ENCODE data around the gene TRIM41. TPM values are rescaled to one million over a fixed set of nuclear protein-coding genes. Genes with fewer than 3 reads are reported as not detected.

TRIM41 gene
- polyA plus RNA-seq, 3 donors: 31.3 to 38.6 (median 35.9) TPM

DNA sequence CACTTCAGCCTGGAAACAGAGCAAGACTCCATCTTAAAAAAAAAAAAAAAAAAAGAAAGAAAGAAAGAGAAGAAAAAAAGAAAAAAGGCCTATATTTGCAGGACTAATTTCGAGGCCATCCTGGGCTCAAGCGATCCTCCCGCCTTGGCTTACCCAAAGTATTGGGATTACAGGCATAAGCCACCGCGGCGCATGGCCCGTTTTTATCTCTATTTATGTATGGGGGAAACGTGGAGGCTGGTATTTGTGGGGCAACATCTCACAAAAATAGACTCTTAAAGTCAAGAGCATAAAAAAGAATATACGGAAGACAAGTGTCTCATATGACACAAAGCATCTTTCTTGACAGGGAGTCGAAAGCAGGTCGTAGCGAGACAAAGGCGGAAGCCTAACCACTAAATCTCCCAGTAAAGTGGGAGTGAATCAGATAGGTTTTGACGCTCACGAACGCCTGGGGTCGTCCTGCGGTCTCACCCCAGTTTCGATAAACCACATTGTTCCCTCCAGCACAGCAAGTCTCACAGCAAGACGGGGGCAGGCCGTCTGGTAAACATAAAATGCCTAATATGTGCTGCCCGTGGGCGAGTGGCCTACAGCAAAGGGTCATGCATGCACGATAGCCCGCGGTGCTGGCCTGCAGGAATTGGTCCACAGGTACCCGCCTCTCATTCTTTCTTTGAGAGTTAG is 1.8 kb upstream of the TRIM41 start:
- DNase-seq (ENCODE audit: extremely low read depth in 1 of 11, low read depth in 9 of 11, low spot score in 4 of 11): no peak

GRCh38 chr5:181221792-181222629 is 1.1 kb upstream of the TRIM41 start:
- peak; percentile 77 to 95 (median 89) for DNase-seq (ENCODE audit: extremely low read depth in 1 of 11, low read depth in 9 of 11, low spot score in 4 of 11)

GRCh38 chr5:181222630-181223057 is 437 bp upstream of the TRIM41 start:
- DNase-seq (ENCODE audit: extremely low read depth in 1 of 11, low read depth in 9 of 11, low spot score in 4 of 11): no peak

DNA sequence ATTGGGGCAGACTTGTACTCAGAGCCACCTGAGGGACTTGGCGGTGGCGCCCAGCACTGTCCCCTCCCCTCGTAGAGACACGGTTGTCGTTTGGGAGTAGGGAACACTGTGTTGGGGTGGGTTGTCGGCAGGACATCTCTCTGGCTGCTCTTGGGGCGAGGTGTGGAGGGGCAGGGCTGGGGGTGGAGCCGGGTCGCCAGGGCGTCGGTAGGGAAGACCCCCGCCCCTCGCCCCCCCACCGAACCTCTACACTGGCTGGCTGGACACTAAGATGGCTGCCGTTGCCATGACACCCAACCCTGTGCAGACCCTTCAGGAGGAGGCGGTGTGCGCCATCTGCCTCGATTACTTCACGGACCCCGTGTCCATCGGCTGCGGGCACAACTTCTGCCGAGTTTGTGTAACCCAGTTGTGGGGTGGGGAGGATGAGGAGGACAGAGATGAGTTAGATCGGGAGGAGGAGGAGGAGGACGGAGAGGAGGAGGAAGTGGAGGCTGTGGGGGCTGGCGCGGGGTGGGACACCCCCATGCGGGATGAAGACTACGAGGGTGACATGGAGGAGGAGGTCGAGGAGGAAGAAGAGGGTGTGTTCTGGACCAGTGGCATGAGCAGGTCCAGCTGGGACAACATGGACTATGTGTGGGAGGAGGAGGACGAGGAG is 778 bp downstream of the TRIM41 start:
- peak in 3 of 11 donors; percentile 61 to 72 (median 65) for DNase-seq (ENCODE audit: extremely low read depth in 1 of 11, low read depth in 9 of 11, low spot score in 4 of 11)

- no peak for DNase-seq (ENCODE audit: extremely low read depth in 1 of 11, low read depth in 9 of 11, low spot score in 4 of 11)
Measured at GRCh38 chr5:181224390-181225229, 1.5 kb downstream of the TRIM41 start.

GRCh38 chr5:181229996-181230395 is 6.9 kb downstream of the TRIM41 start:
- DNase-seq (ENCODE audit: extremely low read depth in 1 of 11, low read depth in 9 of 11, low spot score in 4 of 11): no peak

- DNase-seq (ENCODE audit: extremely low read depth in 1 of 11, low read depth in 9 of 11, low spot score in 4 of 11): no peak
Measured at GRCh38 chr5:181230551-181230950, 7.5 kb downstream of the TRIM41 start.

DNA sequence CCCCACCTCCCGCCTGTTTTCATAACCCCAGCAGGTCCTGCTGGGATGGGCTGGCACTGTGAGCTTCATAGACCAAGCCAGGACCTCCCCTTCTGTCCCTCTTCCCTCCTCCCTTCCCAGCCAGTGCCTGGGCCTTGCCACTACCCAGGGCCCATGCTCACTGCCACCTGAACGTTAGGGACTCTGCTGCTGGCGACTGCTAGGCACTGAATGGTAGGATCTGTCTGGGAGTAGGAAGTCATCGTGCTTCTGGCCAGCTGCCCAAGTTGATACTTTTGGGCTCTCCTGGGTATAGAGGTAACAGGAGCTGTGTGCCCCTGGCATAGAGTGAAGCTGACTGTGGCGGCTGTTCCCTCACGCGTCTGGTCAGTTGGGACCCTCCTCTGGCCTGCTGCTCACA is 8.4 kb downstream of the TRIM41 start:
- DNase-seq (ENCODE audit: extremely low read depth in 1 of 11, low read depth in 9 of 11, low spot score in 4 of 11): no peak

- no peak for DNase-seq (ENCODE audit: extremely low read depth in 1 of 11, low read depth in 9 of 11, low spot score in 4 of 11)
Measured at GRCh38 chr5:181232593-181232992, 9.5 kb downstream of the TRIM41 start.

DNA sequence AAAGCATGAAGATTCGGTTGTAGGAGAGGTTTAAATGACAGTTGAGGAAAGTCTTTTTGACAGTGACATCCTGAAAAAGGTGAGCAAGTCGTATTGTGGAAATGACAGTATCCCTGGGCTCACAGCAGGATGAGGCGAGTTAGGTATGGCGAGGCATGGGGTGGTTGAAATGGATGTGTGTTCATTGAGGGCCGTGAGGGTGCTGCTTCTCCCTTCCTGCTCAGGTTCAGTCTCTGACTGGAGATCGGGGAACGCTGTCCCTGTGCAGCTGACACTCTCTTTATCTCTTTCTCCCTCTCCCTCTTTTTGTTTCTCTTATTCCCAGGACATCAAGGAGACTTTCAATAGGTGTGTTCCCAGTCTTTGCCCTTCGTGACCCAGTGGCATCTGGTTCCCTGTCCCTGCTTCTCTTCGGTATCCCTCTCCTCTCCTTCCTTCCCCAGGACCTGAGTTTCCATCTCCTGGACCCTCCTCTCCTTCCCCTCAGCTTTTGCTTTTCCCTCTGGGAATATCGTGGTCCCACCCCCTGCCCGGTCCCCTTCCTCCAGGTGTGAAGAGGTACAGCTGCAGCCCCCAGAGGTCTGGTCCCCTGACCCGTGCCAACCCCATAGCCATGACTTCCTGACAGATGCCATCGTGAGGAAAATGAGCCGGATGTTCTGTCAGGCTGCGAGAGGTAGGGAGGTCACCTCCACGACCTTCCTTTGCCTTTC is 10.2 kb downstream of the TRIM41 start:
- no peak for DNase-seq (ENCODE audit: extremely low read depth in 1 of 11, low read depth in 9 of 11, low spot score in 4 of 11)

- no peak for DNase-seq (ENCODE audit: extremely low read depth in 1 of 11, low read depth in 9 of 11, low spot score in 4 of 11)
Measured at GRCh38 chr5:181233801-181234454, 10.8 kb downstream of the TRIM41 start.

DNA sequence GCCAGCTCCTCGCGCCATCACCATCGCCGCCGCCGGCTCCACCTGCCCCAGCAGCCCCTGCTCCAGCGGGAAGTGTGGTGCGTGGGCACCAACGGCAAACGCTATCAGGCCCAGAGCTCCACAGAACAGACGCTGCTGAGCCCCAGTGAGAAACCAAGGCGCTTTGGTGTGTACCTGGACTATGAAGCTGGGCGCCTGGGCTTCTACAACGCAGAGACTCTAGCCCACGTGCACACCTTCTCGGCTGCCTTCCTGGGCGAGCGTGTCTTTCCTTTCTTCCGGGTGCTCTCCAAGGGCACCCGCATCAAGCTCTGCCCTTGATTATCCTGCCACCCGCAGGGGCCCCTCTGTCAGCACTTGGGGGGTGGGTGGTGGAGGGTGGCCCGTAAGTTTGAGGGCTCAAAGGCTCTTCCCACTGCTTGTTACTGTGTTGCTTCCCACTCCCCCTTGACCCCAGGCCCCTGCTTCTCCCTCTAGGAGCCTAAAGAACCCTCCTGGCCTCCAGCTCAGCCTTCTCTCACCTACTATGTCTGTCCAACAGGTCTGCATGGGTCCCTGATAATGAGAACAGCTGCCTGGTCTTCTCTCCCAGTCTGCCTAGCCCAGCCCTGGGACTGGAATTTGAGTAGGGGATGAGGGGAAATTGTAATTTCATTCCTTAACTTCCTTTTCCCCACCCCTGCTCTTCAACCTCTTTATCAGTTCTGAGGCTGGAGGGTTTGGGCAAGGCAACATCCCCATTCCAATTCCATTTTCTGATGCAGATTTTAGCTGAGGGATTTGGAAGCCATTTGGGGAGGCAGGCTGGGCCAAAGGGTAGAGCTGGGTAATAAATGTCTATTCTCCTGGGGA is 11.6 kb downstream of the TRIM41 start:
- DNase-seq (ENCODE audit: extremely low read depth in 1 of 11, low read depth in 9 of 11, low spot score in 4 of 11): no peak

GRCh38 chr5:181235323-181235688 is 12.2 kb downstream of the TRIM41 start:
- DNase-seq (ENCODE audit: extremely low read depth in 1 of 11, low read depth in 9 of 11, low spot score in 4 of 11): no peak

DNA sequence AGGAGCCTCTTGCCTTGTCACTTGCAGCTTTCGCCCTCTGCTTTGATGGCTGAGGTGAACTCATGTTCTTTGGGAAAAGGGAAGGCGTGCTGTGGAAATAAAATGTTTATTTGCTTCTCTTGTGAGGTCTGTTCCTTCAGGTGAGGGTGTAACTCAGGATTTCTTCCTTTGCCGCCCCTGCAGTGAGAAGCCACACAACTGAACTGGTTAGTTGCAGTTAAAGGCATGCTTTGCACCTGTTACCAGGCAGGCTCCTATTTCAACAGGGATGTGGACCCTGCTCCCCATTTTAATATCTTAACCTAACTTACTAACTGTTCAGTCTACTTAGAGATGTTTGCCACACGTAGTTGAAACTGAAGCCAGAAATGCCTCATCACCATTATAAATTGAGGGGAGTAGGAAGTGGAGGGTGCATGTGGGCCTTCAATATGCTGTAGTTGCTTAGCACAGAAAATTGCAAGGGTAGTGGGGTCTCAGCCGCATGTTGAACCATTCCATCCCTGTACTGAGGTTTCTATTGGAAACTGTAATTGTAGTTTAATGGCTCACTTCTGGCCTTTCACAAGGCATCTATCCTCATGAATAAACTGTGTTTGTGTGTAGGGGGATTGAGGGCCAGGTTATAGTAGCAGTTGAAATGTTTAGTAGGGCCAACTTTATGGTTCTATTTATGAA is 12.7 kb downstream of the TRIM41 start:
- no peak for DNase-seq (ENCODE audit: extremely low read depth in 1 of 11, low read depth in 9 of 11, low spot score in 4 of 11)

GRCh38 chr5:181236471-181236870 is 13.4 kb downstream of the TRIM41 start:
- no peak for DNase-seq (ENCODE audit: extremely low read depth in 1 of 11, low read depth in 9 of 11, low spot score in 4 of 11)

DNA sequence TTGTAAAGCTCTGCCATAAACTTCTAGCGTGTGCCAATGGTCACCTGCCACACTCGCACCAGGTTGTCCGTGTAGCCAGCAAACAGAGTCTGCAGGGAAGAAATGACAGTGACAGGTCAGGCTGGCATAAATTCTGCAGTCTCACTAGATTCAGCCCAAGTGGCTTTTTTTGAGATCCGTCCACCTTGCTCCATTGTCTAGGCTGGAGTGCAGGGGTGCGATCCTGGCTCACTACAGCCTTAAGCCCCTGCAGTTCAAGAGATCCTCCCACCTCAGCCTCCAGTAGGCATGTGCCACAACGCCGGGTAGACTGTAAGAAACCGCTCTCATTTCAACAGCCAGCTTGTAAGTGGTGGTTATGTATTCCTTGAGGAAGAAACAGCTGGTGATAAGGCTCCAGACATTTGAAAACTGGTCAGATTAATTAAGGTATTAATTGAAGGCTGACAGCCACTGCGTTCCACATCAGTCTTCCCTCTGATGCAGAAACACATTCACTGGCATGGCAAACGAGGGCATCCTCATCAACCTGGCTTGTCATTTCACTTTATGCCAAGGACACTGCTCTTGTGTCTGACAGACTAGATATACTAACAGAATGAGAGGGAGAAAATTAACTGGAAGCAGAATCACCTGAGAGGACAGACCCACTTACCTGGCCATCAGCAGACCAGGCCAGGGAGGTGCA is 14.0 kb downstream of the TRIM41 start:
- DNase-seq (ENCODE audit: extremely low read depth in 1 of 11, low read depth in 9 of 11, low spot score in 4 of 11): no peak

All from renal cortex interstitium (tissue), 11 donors.